ENCODE data around the gene TMEM232. TPM values are rescaled to one million over a fixed set of nuclear protein-coding genes. Genes with fewer than 3 reads are reported as not detected.

The TMEM232 gene
- total and polyA plus RNA-seq, 2 donors (not counting 3 experiments of a cell fraction or from before 2014, with no cell fraction given), result 0.17 to 0.38 TPM

GRCh38 chr5:110616009-110616408 lies 110.5 kb downstream of the TMEM232 start:
- Histone ChIP-seq H3K4me1 (ENCODE audit: control insufficient read depth, extremely low read depth, insufficient read depth, low read length) (no peaks in the 10 kb centered on the region), H3K4me3 (replicated peaks in 1 of 3; ENCODE audit: insufficient read depth in 1 of 3, low read depth in 1 of 3, low read length in 3 of 3) (no peak overlapping the region), H2AFZ (ENCODE audit: low read depth, low read length) (no peak overlapping the region), H3K9ac (replicated peaks; ENCODE audit: extremely low read depth, insufficient read depth, low read length) (no peak overlapping the region), H3K27ac (ENCODE audit: insufficient read depth, low read depth, low read length) (no peak overlapping the region), H3K4me2 (ENCODE audit: insufficient read depth, low read length) (no peak overlapping the region), H3K9me1 (replicated peaks; ENCODE audit: control insufficient read depth, extremely low read depth, insufficient read depth, low read length) (no peaks in the 10 kb centered on the region), H3K27me3 (ENCODE audit: control insufficient read depth in 2 of 2, insufficient read depth in 2 of 2, low read length in 2 of 2) (no peaks in the 10 kb centered on the region), H3K36me3 (ENCODE audit: control insufficient read depth in 2 of 2, extremely low read depth in 1 of 2, insufficient read depth in 2 of 2, low read length in 2 of 2) (no peaks in the 10 kb centered on the region), H3K79me2 (ENCODE audit: control insufficient read depth, insufficient read depth, low read length) (no peaks in the 10 kb centered on the region), H3K9me3 (replicated peaks; ENCODE audit: control insufficient read depth, insufficient read depth, low read length) (no peaks in the 10 kb centered on the region), H4K20me1 (replicated peaks; ENCODE audit: control insufficient read depth, extremely low read depth, insufficient read depth, low read length) (no peaks in the 10 kb centered on the region)
- intact Hi-C loops (cut with micrococcal nuclease), result no loop called here
- dilution Hi-C loops (cut with MboI; ENCODE audit: extremely low pct_ligation_motif_present, low sequenced_read_pairs), result no loop called here
- BruUV-seq (replicated peaks), result no TSS peak
- CTCF ChIA-PET, result no interaction called here
- TF ChIP-seq FOS (IDR thresholded peaks at IDR 0.05; ENCODE audit: borderline replicate concordance, insufficient read depth, low read length), result no peak
- TF ChIP-seq CTCF (IDR thresholded peaks at IDR 0.05; ENCODE audit: extremely low read depth in 1 of 2, insufficient read depth in 1 of 2, low read depth in 1 of 2, low read length in 2 of 2), result no peak
- no peak for TF ChIP-seq MYC (IDR thresholded peaks at IDR 0.05; ENCODE audit: low read depth, low read length)
- TF ChIP-seq MAX (IDR thresholded peaks at IDR 0.05; ENCODE audit: insufficient read depth, insufficient read length), result no peak
- TF ChIP-seq JUN (IDR thresholded peaks at IDR 0.05; ENCODE audit: borderline replicate concordance, insufficient read depth, insufficient read length, low read depth), result no peak
- TF ChIP-seq POLR2AphosphoS5 (IDR thresholded peaks at IDR 0.05; ENCODE audit: insufficient read depth, low read depth, low read length), result no peak
- no peak for TF ChIP-seq GATA2 (IDR thresholded peaks at IDR 0.05; ENCODE audit: insufficient read depth, insufficient read length, low read depth, low read length)
- no peak for TF ChIP-seq POLR2A (IDR thresholded peaks at IDR 0.05; ENCODE audit: low read depth, low read length)
- TF ChIP-seq EZH2 (IDR thresholded peaks at IDR 0.05; ENCODE audit: borderline replicate concordance, low read depth, low read length, severe bottlenecking), result no peak
- POLR2A ChIA-PET, result no interaction called here
- FAIRE-seq, result no peak
- no peak for DNase-seq (ENCODE audit: low read depth, low spot score)
